Measurements from ENCODE around the gene DSCAM. TPM values are rescaled to one million over a fixed set of nuclear protein-coding genes. Genes with fewer than 3 reads are reported as not detected.

The DSCAM gene
- total RNA-seq, 2 donors from 2014 or later = 18.5 to 25.5 TPM

GRCh38 chr21:40757366-40757765, 89.6 kb downstream of the DSCAM start:
- H3K27ac Mint-ChIP-seq = no peak overlapping the region
- Histone ChIP-seq H3K9me3 (ENCODE audit: control insufficient read depth, low read length) (no peaks in the 10 kb centered on the region), H3K27me3 (ENCODE audit: control insufficient read depth, insufficient read depth, low read length, poor library complexity, severe bottlenecking) (no peaks in the 10 kb centered on the region), H3K36me3 (ENCODE audit: control insufficient read depth, insufficient read depth, low read length) (no peaks in the 10 kb centered on the region), H3K9ac (ENCODE audit: extremely low read depth, low read length, poor library complexity, severe bottlenecking) (no peak overlapping the region), H3K27ac (ENCODE audit: low read depth, low read length) (no peak overlapping the region), H3K4me3 (ENCODE audit: low read length) (no peak overlapping the region), H3K4me1 (ENCODE audit: control insufficient read depth, insufficient read depth, low read length) (peaks cover 16% of the 10 kb centered on the region)
- no peak overlapping the region for H3K4me3 Mint-ChIP-seq
- no peak for TF ChIP-seq CTCF (conservative IDR thresholded peaks at IDR 0.05)
- WGBS, 2 experiments (ENCODE audit: insufficient coverage in 1 of 2, insufficient read length in 1 of 2) = 91 to 100% methylated on average over 2 to 3 of the region's 3 CpGs
- no peaks in the 10 kb centered on the region for H3K9me3 Mint-ChIP-seq
- peaks cover 18% of the 10 kb centered on the region for H3K4me1 Mint-ChIP-seq
- H3K27me3 Mint-ChIP-seq (ENCODE audit: insufficient read depth) = no peaks in the 10 kb centered on the region
- no peaks in the 10 kb centered on the region for H3K36me3 Mint-ChIP-seq (ENCODE audit: low read depth)
- no peak for DNase-seq

- H3K9me3 Mint-ChIP-seq = no peaks in the 10 kb centered on the region
- no peak overlapping the region for H3K27ac ChIP-seq (ENCODE audit: low read depth, low read length)
- no peak overlapping the region for H3K4me3 Mint-ChIP-seq
- WGBS, 2 experiments (ENCODE audit: insufficient coverage in 1 of 2, insufficient read length in 1 of 2) = 74 to 96% methylated on average over 3 to 5 of the region's 5 CpGs
- H3K9me3 ChIP-seq (ENCODE audit: control insufficient read depth, low read length) = no peaks in the 10 kb centered on the region
- H3K9ac ChIP-seq (ENCODE audit: extremely low read depth, low read length, poor library complexity, severe bottlenecking) = no peak overlapping the region
- DNase-seq = no peak
- no peak for TF ChIP-seq CTCF (conservative IDR thresholded peaks at IDR 0.05)
- no peaks in the 10 kb centered on the region for H3K27me3 ChIP-seq (ENCODE audit: control insufficient read depth, insufficient read depth, low read length, poor library complexity, severe bottlenecking)
- no peak overlapping the region for H3K27ac Mint-ChIP-seq
- H3K4me1 ChIP-seq (ENCODE audit: control insufficient read depth, insufficient read depth, low read length) = peaks cover 12% of the 10 kb centered on the region
- no peak overlapping the region for H3K4me3 ChIP-seq (ENCODE audit: low read length)
- H3K36me3 ChIP-seq (ENCODE audit: control insufficient read depth, insufficient read depth, low read length) = no peaks in the 10 kb centered on the region
- H3K36me3 Mint-ChIP-seq (ENCODE audit: low read depth) = no peaks in the 10 kb centered on the region
- no peaks in the 10 kb centered on the region for H3K4me1 Mint-ChIP-seq
- no peaks in the 10 kb centered on the region for H3K27me3 Mint-ChIP-seq (ENCODE audit: insufficient read depth)
Measured at GRCh38 chr21:40754466-40754865, 92.5 kb downstream of the DSCAM start.

GRCh38 chr21:40753756-40754155, 93.2 kb downstream of the DSCAM start:
- Mint-ChIP-seq H3K4me1 (no peaks in the 10 kb centered on the region), H3K27ac (no peak overlapping the region), H3K27me3 (ENCODE audit: insufficient read depth) (no peaks in the 10 kb centered on the region), H3K9me3 (no peaks in the 10 kb centered on the region), H3K36me3 (ENCODE audit: low read depth) (no peaks in the 10 kb centered on the region), H3K4me3 (no peak overlapping the region)
- H3K27me3 ChIP-seq (ENCODE audit: control insufficient read depth, insufficient read depth, low read length, poor library complexity, severe bottlenecking) = no peaks in the 10 kb centered on the region
- H3K27ac ChIP-seq (ENCODE audit: low read depth, low read length) = no peak overlapping the region
- H3K36me3 ChIP-seq (ENCODE audit: control insufficient read depth, insufficient read depth, low read length) = no peaks in the 10 kb centered on the region
- H3K4me3 ChIP-seq (ENCODE audit: low read length) = no peak overlapping the region
- no peak overlapping the region for H3K9ac ChIP-seq (ENCODE audit: extremely low read depth, low read length, poor library complexity, severe bottlenecking)
- 86 to 97% methylated on average over 8 of the region's 8 CpGs for WGBS, 2 experiments (ENCODE audit: insufficient coverage in 1 of 2, insufficient read length in 1 of 2)
- peaks cover 12% of the 10 kb centered on the region for H3K4me1 ChIP-seq (ENCODE audit: control insufficient read depth, insufficient read depth, low read length)
- no peak for TF ChIP-seq CTCF (conservative IDR thresholded peaks at IDR 0.05)
- H3K9me3 ChIP-seq (ENCODE audit: control insufficient read depth, low read length) = no peaks in the 10 kb centered on the region
- DNase-seq = no peak

All from endodermal cell (in vitro differentiated cells).